HUDEP-2 (cell line): Measurements from ENCODE around the gene ADCY3.

Experiments used
- DNase-seq, 76 experiments: peaks; one replicate each; lab custom pipeline; 2025; ENCODE audit not compliant: unreplicated experiment in 76 of 76; lab: John Stamatoyannopoulos, UW

Gene ADCY3

GRCh38 chr2:24787532-24787931 lies 132.5 kb downstream of the ADCY3 start:
- no peak for DNase-seq

- no peak for DNase-seq
These were observed 134.2 kb downstream of the ADCY3 start for GRCh38 chr2:24785671-24786321.

- DNase-seq, result no peak
These were observed 136.4 kb downstream of the ADCY3 start for GRCh38 chr2:24783641-24784040.

GRCh38 chr2:24779116-24779515 lies 140.9 kb downstream of the ADCY3 start:
- DNase-seq, result no peak

GRCh38 chr2:24774373-24774772 lies 145.7 kb downstream of the ADCY3 start:
- DNase-seq, result no peak

- no peak for DNase-seq
These were observed 148.1 kb downstream of the ADCY3 start for GRCh38 chr2:24771764-24772586.

GRCh38 chr2:24771061-24771460 lies 149.0 kb downstream of the ADCY3 start:
- DNase-seq, result no peak
